DMS79 (cell line): ENCODE data around the gene ITFG2.
"Not testable (repeated sequence)": the region's sequence is repeated elsewhere in the genome, so short reads cannot be mapped to it uniquely, and the experiment has no call there.

Experiments used
- DNase-seq: peaks from one replicate; lab custom pipeline; 2025; lab: John Stamatoyannopoulos, UW

ITFG2 gene

DNA sequence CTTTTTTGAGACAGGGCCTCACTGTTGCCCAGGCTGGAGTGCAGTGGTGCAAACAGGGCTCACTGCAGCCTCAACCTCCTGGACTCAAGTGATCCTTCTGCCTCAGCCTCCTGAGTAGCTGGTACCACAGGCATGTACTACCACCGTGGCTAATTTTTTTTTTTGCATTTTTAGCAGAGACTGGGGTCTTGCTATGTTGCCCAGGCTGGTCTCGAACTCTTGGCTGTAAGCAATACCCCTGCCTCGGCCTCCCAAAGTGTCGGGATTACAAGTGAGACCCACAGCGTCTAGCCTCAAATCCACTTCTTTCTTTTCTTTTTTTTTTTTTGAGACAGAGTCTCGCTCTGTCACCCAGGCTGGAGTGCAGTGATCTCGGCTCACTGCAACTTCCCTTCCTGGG lies 50.9 kb downstream of the ITFG2 start:
- DNase-seq: not testable (repeated sequence)

DNA sequence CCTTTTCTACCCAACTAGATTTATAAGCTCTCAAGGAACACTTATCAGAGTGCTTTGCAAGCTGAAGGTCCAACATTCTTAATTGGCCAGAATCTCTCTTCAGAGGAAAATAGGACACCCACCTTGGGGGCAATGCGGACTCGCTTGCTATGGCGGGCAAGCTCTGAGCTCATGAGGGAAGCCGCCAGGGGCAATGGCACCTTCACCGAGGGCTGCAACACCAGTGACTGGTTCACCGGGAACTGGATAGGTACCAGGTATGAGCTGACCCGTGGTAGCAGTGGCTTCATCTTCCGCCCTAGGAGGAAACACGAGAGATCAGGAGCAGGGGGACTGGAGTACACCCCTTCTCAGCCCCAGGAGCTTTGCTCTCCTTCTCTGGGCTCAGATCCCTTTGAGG lies 51.7 kb downstream of the ITFG2 start:
- DNase-seq: no peak

DNA sequence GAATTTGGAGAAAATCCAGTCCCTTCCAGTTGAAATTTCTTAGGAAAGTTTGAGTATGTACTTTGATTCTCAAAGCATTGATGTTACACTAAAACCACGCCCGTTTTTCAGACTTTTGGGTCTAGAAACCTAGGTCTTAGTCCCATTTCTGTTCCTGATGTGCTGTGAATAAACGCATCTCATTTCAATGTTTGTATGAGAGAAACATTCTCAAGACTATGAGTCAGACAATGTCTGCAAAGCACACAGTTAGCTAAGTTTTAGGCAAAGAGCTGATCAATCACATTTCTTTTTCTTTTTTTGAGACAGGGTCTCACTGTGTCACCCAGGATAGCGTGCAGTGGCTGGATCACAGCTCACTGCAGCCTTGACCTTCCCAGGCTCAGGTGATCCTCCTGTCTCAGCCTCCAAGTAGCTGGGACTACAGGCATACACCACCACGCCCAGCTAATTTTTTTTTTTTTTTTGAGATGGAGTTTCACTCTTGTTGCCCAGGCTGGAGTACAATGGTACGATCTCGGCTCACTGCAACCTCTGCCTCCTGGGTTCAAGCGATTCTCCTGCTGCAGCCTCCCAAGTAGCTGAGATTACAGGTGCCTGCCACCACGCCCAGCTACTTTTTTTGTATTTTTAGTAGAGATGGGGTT lies 56.6 kb downstream of the ITFG2 start:
- not testable (repeated sequence) for DNase-seq
